ENCODE results near the gene DOCK8.

Gene DOCK8

DNA sequence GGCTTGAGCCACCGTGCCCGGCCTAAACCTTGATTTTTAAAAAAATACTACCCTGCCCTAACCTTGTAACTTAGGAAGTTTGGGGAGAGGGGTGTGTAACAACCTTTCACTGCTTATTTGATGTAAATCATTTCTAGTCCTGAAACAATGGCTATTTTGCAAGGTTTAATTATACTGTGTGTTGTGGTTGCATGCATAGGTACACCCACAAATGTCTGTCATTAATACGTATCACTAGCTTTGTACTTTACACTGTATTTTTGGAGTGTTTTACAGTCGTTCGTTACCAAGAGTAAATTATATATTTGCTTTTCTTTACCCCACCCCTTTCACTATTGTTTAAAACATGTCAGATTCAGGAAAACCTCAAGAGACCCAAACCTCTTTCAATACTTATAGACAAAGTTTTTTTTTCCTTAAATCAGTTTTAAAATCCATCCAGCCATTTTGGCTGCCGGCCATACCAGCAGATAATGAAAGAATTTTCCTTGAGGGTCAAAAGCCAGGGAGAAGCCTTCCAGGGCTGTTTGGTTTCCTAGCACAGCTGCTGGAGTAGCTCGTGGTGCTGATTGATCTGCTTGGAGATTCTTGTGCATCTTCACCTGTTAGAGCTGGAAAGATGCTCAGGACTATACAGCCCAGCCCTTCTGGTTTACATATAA lies 50.7 kb downstream of the DOCK8 start:
- no peak for FAIRE-seq
- DNase-seq (ENCODE audit: insufficient read length, low spot score): no peak

DNA sequence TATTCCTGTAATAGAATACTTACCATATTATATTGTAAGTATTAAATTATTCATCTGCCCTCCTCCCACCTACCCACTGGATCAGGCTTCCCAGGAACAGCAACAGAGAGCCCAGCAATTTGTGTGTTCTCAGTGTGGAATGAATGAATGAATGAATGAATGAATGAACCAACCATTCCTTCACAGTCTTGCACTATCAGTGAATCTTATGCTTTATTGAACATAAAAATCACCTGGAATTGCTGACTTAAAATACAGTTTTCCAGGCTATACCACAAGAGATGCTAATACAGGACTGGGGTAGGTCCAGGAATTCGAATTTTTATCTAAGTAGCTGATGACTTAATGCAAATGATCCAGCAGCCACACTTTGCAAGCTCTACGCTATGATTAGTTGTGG lies 51.6 kb downstream of the DOCK8 start:
- FAIRE-seq (no peak), DNase-seq (ENCODE audit: insufficient read length, low spot score) (no peak)

- no peak for FAIRE-seq
- DNase-seq (ENCODE audit: insufficient read length, low spot score): no peak
These were observed 54.0 kb downstream of the DOCK8 start for GRCh38 chr9:268616-269015.

- FAIRE-seq (no peak), DNase-seq (ENCODE audit: insufficient read length, low spot score) (no peak)
These were observed 54.5 kb downstream of the DOCK8 start for GRCh38 chr9:269081-269711.

DNA sequence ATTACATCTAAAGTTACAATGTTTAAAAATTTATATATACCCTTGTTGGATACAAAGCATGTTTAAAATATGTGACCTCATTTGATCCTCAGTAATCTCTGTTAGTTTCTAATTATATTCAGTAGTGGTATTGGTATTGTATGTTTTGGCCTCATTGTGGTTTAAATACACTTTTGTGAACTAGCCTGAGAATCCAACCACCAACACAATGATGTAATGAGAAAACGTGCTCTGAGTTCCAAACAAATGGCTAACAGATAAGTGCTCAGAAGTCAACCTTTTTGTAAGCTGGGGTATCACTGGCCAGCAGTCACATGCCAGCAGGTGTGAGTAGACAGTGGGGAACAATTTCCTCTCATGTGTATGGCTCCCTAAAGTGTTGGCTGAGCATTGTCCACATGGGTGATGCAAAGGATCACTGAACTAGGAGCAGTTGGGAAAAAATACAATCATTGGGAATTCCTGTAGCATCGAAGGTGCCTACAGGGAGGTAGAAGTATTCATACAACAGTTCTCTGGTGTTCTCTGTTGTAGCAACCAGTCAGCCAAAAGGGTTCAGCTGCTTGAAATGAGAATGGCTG lies 56.1 kb downstream of the DOCK8 start:
- FAIRE-seq: no peak
- DNase-seq (ENCODE audit: insufficient read length, low spot score): no peak

- FAIRE-seq: no peak
These were observed 57.9 kb downstream of the DOCK8 start for GRCh38 chr9:272251-273213.

GRCh38 chr9:274406-274805 lies 59.7 kb downstream of the DOCK8 start:
- no peak for FAIRE-seq

More at GRCh38 chr9:272251-273213, 57.9 kb downstream of the DOCK8 start:
- DNase-seq (ENCODE audit: insufficient read length, low spot score): no peak

DNA sequence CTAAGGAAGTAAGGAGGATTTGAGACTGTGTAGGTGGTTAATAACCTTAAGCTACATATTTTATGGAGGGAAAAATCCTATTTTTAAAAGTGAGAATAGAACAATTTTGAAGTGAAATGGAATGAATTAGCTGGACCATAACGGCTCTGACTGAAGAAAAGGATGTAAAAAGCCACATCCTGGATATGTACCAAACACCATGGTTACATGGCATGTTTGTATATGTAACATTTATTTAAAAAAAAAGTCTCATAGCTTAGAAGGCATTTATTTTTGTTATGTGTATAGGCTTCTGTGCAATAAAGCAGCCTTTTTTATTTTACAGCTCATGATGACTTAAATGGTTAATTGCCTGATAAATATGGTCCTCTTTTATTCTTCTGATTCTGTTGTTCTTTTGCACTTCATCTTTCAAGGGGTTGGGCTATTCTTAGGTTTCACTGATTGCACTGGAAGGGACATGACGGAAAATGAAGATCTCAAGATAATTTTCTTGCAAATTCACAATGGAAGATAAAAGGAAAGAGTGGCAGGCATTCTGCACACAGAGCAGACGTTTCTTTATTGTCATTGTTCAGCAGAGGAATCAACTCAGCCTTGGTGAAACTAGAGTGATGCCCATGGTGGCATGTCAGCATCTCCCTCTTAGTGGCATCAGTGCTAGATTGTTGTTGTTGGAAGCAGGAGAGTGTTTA lies 63.1 kb downstream of the DOCK8 start:
- FAIRE-seq: no peak
- no peak for DNase-seq (ENCODE audit: insufficient read length, low spot score)

More at GRCh38 chr9:274406-274805, 59.7 kb downstream of the DOCK8 start:
- no peak for DNase-seq (ENCODE audit: insufficient read length, low spot score)

- FAIRE-seq (no peak), DNase-seq (ENCODE audit: insufficient read length, low spot score) (no peak)
These were observed 64.0 kb downstream of the DOCK8 start for GRCh38 chr9:278651-279050.

GRCh38 chr9:279674-280073 lies 65.0 kb downstream of the DOCK8 start:
- no peak for DNase-seq (ENCODE audit: insufficient read length, low spot score)
- no peak for FAIRE-seq

GRCh38 chr9:281741-282645 lies 67.3 kb downstream of the DOCK8 start:
- no peak for DNase-seq (ENCODE audit: insufficient read length, low spot score)
- no peak for FAIRE-seq

DNA sequence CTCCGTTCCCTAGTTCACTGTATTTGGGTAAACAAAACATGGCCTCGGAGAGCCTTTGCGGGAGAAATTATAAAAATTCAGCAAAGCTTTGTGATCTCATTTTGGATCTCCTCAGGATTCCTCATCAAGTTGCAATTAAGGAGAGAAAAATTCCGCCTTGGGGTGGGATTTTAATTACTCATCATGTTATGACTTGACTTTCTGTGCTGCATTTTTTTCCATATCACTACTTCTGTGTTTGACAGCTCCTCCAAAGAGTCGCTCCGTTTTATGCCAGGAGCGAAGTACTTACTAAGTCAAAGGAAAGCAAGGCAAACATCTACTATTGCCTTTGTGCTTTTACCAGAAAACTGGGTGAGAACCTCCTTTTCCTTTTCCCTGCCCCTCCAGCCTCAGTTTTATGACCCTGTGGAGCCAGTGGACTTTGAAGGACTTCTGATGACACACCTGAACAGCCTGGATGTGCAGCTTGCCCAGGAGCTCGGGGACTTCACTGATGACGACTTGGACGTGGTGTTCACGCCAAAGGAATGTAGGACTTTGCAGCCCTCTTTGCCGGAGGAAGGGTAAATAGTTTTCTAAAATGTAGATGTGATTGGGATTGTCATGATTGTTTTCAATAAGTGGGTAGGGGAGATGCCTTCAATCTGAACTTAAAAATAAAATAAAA lies 71.5 kb downstream of the DOCK8 start:
- no peak for FAIRE-seq
- no peak for DNase-seq (ENCODE audit: insufficient read length, low spot score)

DNA sequence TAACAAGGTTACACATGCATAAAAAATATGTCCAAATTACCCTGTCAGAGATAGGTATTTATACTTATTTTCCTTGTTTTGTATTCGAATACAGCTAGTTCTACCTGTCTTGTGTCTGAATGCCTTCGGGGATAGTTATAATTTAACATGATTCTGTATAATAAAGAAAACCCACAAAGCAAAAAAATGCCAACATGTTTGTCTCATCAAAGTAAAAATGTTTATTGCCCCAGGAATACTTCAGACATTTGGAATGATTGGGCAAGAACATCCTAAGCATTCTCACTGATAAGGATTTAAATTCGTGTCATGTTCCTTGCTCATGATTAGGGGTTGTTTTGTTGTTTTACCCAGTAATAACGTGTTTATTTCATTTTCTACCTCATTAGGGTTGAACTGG lies 74.5 kb downstream of the DOCK8 start:
- DNase-seq (ENCODE audit: insufficient read length, low spot score) (no peak), FAIRE-seq (no peak)

- FAIRE-seq (no peak), DNase-seq (ENCODE audit: insufficient read length, low spot score) (no peak)
These were observed 78.2 kb downstream of the DOCK8 start for GRCh38 chr9:292915-293314.

DNA sequence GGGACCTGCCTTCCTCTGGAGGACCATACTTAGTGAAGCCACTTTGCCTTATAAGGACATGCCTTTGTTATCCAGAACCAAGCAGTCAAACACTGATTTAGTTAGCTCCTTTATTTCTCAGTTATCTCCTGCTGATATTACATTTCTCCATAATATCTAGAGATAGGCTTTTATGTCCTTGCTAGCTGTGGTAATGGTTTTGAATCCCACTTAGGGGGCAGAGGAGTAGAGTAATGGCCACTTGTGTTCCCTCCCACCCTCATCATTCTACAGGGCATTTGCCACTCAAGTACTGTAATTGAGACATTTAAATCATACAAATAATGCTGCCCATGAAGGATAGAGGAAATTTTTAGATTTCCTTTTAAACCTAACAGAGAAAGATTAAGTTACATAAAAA lies 80.9 kb downstream of the DOCK8 start:
- FAIRE-seq: no peak
- no peak for DNase-seq (ENCODE audit: insufficient read length, low spot score)

GRCh38 chr9:296411-296810 lies 81.7 kb downstream of the DOCK8 start:
- DNase-seq (ENCODE audit: insufficient read length, low spot score) (no peak), FAIRE-seq (no peak)

DNA sequence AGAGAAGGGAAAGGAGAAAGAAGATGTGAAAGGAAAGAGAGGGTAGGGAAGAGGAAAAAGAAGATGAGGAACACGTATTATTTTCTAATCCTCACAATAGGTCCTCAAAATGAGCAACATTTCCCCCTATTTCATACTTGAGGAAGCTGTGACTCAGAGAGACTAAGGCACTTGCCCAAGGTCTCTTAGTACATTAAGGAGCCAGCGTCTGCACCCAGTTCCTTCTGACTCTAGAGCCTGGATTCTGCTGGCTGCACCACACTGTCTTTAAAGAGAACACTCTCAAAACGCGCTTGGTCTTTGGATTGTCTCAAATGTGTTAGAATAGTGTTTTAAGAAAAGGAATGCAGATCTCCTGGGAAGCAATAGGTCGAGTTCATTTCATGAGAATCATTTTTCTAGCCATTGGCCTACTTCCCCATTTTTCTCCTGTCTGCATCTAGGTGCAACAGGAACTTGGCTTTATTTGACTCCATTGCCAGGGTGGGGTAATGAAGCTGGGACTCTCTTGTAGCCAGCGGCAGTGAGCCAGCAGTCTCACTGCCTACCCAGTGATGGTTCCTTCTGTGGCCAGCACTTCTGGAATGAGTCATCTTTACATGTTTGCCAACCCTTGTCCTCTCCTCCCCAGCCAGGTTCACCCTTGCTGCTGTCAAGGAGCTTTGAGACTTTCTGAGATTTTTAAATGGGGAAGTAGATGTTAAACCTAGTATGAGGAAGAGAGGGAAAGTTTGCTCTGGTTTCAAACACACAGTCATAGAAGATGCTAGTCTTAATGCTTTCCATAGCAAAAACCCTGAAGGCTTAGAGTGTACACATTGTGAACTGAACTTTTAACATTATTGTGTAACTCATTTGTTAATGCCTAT lies 82.7 kb downstream of the DOCK8 start:
- DNase-seq (ENCODE audit: insufficient read length, low spot score) (no peak), FAIRE-seq (no peak)

- DNase-seq (ENCODE audit: insufficient read length, low spot score) (no peak), FAIRE-seq (no peak)
These were observed 88.8 kb downstream of the DOCK8 start for GRCh38 chr9:303502-303901.

Data from HTR-8/SVneo (cell line).